Hepatocyte (in vitro differentiated cells): ENCODE measurements around the gene TFIP11. TPM values are rescaled to one million over a fixed set of nuclear protein-coding genes. Genes with fewer than 3 reads are reported as not detected.

Experiments
- DNase-seq: peaks from one replicate; pipeline ENCODE4 v3.0.0-alpha.2; 2016; ENCODE audit warnings: low spot score
- H2AFZ ChIP-seq: fragments of 200-600 bp; sonication (generic); 2 replicates; pipeline ENCODE4 v1.6.0; 2016; ENCODE audit warnings: antibody characterized with exemption, mild to moderate bottlenecking
- H3K27ac ChIP-seq: fragments of 200-600 bp; sonication (generic); 2 replicates; pipeline ENCODE4 v1.5.1; 2016; ENCODE audit warnings: mild to moderate bottlenecking
- H3K27me3 ChIP-seq: fragments of 200-600 bp; sonication (generic); 2 replicates; pipeline ENCODE4 v1.6.1; 2016
- H3K36me3 ChIP-seq: fragments of 200-600 bp; sonication (generic); replicated peaks from 2 replicates; pipeline ENCODE4 v1.5.1; 2016; ENCODE audit warnings: low read depth; ENCODE audit not compliant: insufficient read depth
- H3K4me1 ChIP-seq: fragments of 200-600 bp; sonication (generic); 2 replicates; pipeline ENCODE4 v1.5.1; 2016; ENCODE audit warnings: mild to moderate bottlenecking, moderate library complexity; ENCODE audit not compliant: insufficient read depth
- H3K4me2 ChIP-seq: fragments of 200-600 bp; sonication (generic); 2 replicates; pipeline ENCODE4 v1.6.0; 2016
- H3K4me3 ChIP-seq: fragments of 200-600 bp; sonication (generic); 2 replicates; pipeline ENCODE4 v1.5.1; 2016; ENCODE audit warnings: mild to moderate bottlenecking
- H3K79me2 ChIP-seq: fragments of 200-600 bp; sonication (generic); 2 replicates; pipeline ENCODE4 v1.6.0; 2017; ENCODE audit warnings: mild to moderate bottlenecking
- H3K9me2 ChIP-seq: fragments of 200-600 bp; sonication (generic); replicated peaks from 2 replicates; pipeline ENCODE4 v1.6.0; 2017; ENCODE audit warnings: mild to moderate bottlenecking; ENCODE audit not compliant: insufficient read depth
- H3K9me3 ChIP-seq: fragments of 200-600 bp; sonication (generic); 2 replicates; pipeline ENCODE4 v1.5.1; 2016; ENCODE audit warnings: low read depth, mild to moderate bottlenecking
- H4K20me1 ChIP-seq: fragments of 200-600 bp; sonication (generic); 2 replicates; pipeline ENCODE4 v1.6.0; 2016; ENCODE audit warnings: mild to moderate bottlenecking; ENCODE audit not compliant: insufficient read depth, poor library complexity, severe bottlenecking
- CTCF ChIP-seq: fragments of 200-600 bp; sonication (generic); IDR thresholded peaks from 2 replicates; pipeline ENCODE4 v1.5.1; 2016; ENCODE audit warnings: antibody characterized with exemption, mild to moderate bottlenecking; ENCODE audit not compliant: poor library complexity
- EZH2 ChIP-seq: fragments of 200-600 bp; sonication (generic); IDR thresholded peaks from 2 replicates; pipeline ENCODE4 v1.6.1; 2016; ENCODE audit warnings: antibody characterized with exemption, mild to moderate bottlenecking, borderline replicate concordance
- EZH2phosphoT487 ChIP-seq: fragments of 200-600 bp; sonication (generic); IDR thresholded peaks from one replicate; pipeline ENCODE4 v1.6.1; 2018; ENCODE audit warnings: antibody characterized with exemption, mild to moderate bottlenecking, low read depth, moderate library complexity; ENCODE audit not compliant: unreplicated experiment, severe bottlenecking
- WGBS: methylation state at CpG from one replicate; pipeline ENCODE4 v1.1.6; 2016; ENCODE audit warnings: low lambda C conversion rate; ENCODE audit errors: missing lambda C conversion rate; 5-methylcytosine and 5-hydroxymethylcytosine counted together
- polyA plus RNA-seq: library from polyadenylated mRNA; unstranded; fragments of >200 nt; fragmentation: Nextera tagmentation; extraction: Ambion mirVana; gene quantifications from 2 replicates; pipeline ENCODE4 v1.2.1, GENCODE V29; 2016
- total RNA-seq: library from RNA; depleted of rRNA; stranded (reverse); fragments of >200 nt; gene quantifications from 2 replicates; pipeline ENCODE4 v1.2.3, GENCODE V29; 2014

Gene TFIP11
- total and polyA plus RNA-seq, 2 experiments from 2014 or later: 19.6 to 21.3 TPM

- TF ChIP-seq CTCF: no peak
- Histone ChIP-seq H3K27ac (no peak overlapping the region), H3K4me2 (no peak overlapping the region), H3K4me3 (no peak overlapping the region), H3K4me1 (no peaks in the 10 kb centered on the region), H3K79me2 (no peaks in the 10 kb centered on the region), H3K36me3 (no peaks in the 10 kb centered on the region), H3K9me2 (no peaks in the 10 kb centered on the region), H2AFZ (no peak overlapping the region), H4K20me1 (no peaks in the 10 kb centered on the region), H3K9me3 (no peaks in the 10 kb centered on the region), H3K27me3 (no peaks in the 10 kb centered on the region)
- WGBS: 78% methylated on average over 2 of the region's 2 CpGs
- no peak for DNase-seq
These were observed 33.1 kb upstream of the TFIP11 start for GRCh38 chr22:26545385-26545784.

- Histone ChIP-seq H3K36me3 (no peaks in the 10 kb centered on the region), H3K4me3 (no peak overlapping the region), H3K4me2 (no peak overlapping the region), H3K9me3 (no peaks in the 10 kb centered on the region), H4K20me1 (no peaks in the 10 kb centered on the region), H3K79me2 (no peaks in the 10 kb centered on the region), H3K4me1 (no peaks in the 10 kb centered on the region), H2AFZ (no peak overlapping the region), H3K27me3 (no peaks in the 10 kb centered on the region), H3K27ac (no peak overlapping the region), H3K9me2 (no peaks in the 10 kb centered on the region)
- WGBS: 91% methylated on average over 1 of the region's 1 CpG
- no peak for DNase-seq
- no peak for TF ChIP-seq EZH2phosphoT487
- TF ChIP-seq EZH2: no peak
- TF ChIP-seq CTCF: no peak
These were observed 32.2 kb upstream of the TFIP11 start for GRCh38 chr22:26544489-26544888.

GRCh38 chr22:26542831-26543230 lies 30.6 kb upstream of the TFIP11 start:
- H3K36me3 ChIP-seq: no peaks in the 10 kb centered on the region
- no peak overlapping the region for H3K27ac ChIP-seq
- H3K9me2 ChIP-seq: no peaks in the 10 kb centered on the region
- no peaks in the 10 kb centered on the region for H4K20me1 ChIP-seq
- no peak overlapping the region for H3K4me2 ChIP-seq
- no peaks in the 10 kb centered on the region for H3K9me3 ChIP-seq
- 86% methylated on average over 3 of the region's 3 CpGs for WGBS
- TF ChIP-seq EZH2phosphoT487 (no peak), CTCF (no peak), EZH2 (no peak)
- no peaks in the 10 kb centered on the region for H3K27me3 ChIP-seq
- no peak overlapping the region for H2AFZ ChIP-seq
- no peaks in the 10 kb centered on the region for H3K79me2 ChIP-seq
- no peak for DNase-seq
- no peaks in the 10 kb centered on the region for H3K4me1 ChIP-seq
- no peak overlapping the region for H3K4me3 ChIP-seq
